Measurements from ENCODE around the gene CSNK1G3. TPM values are rescaled to one million over a fixed set of nuclear protein-coding genes. Genes with fewer than 3 reads are reported as not detected.

CSNK1G3 gene
- total RNA-seq, 2 donors from 2014 or later: 22.4 to 22.6 TPM

- peak; percentile 73 for ATAC-seq
- TF ChIP-seq CTCF (IDR thresholded peaks at IDR 0.05): peak; percentile 87 to 97 (median 94)
- no peak for TF ChIP-seq POLR2A (IDR thresholded peaks at IDR 0.05)
- intact Hi-C loops (cut with DNase I): loop anchor here (10.0 kb wide), 1 partner anchor 1096 kb away; no protein-coding TSS in a partner anchor
- no peaks in the 10 kb centered on the region for H3K27me3 ChIP-seq
- H3K27ac ChIP-seq: no peak overlapping the region
- DNase-seq: peak in 1 of 4 donors; percentile 46
- WGBS, 2 donors: 39 to 41% methylated on average over 5 of the region's 5 CpGs
- H3K9me3 ChIP-seq: no peaks in the 10 kb centered on the region
- H3K4me1 ChIP-seq: no peaks in the 10 kb centered on the region
- H3K4me3 ChIP-seq: no peak overlapping the region
- no peaks in the 10 kb centered on the region for H3K36me3 ChIP-seq (replicated peaks in 1 of 2; ENCODE audit: insufficient read depth in 1 of 2, low read depth in 2 of 2)
These were observed 98.9 kb downstream of the CSNK1G3 start for GRCh38 chr5:123610665-123611405.

- ATAC-seq (no peak), DNase-seq (no peak)
- no peaks in the 10 kb centered on the region for H3K36me3 ChIP-seq (replicated peaks in 1 of 2; ENCODE audit: insufficient read depth in 1 of 2, low read depth in 2 of 2)
- H3K4me1 ChIP-seq: no peaks in the 10 kb centered on the region
- WGBS, 2 donors: 18 to 25% methylated on average over 1 of the region's 1 CpG
- peak overlapping the region in 1 of 2 donors; percentile 2 for H3K4me3 ChIP-seq
- intact Hi-C loops (cut with DNase I): loop anchor here (10.0 kb wide), 1 partner anchor 1097 kb away; no protein-coding TSS in a partner anchor
- no peaks in the 10 kb centered on the region for H3K27me3 ChIP-seq
- TF ChIP-seq CTCF (IDR thresholded peaks at IDR 0.05): no peak
- TF ChIP-seq POLR2A (IDR thresholded peaks at IDR 0.05): no peak
- H3K27ac ChIP-seq: no peak overlapping the region
- H3K9me3 ChIP-seq: no peaks in the 10 kb centered on the region
These were observed 99.4 kb downstream of the CSNK1G3 start for GRCh38 chr5:123611406-123611709.

GRCh38 chr5:123617561-123617960, 105.6 kb downstream of the CSNK1G3 start:
- H3K27me3 ChIP-seq: no peaks in the 10 kb centered on the region
- TF ChIP-seq CTCF (IDR thresholded peaks at IDR 0.05): no peak
- no peak for TF ChIP-seq POLR2A (IDR thresholded peaks at IDR 0.05)
- no peaks in the 10 kb centered on the region for H3K36me3 ChIP-seq (replicated peaks in 1 of 2; ENCODE audit: insufficient read depth in 1 of 2, low read depth in 2 of 2)
- no peak overlapping the region for H3K27ac ChIP-seq
- intact Hi-C loops (cut with DNase I): loop anchor here (10.0 kb wide), 1 partner anchor 1103 kb away; no protein-coding TSS in a partner anchor
- DNase-seq: no peak
- no peak overlapping the region for H3K4me3 ChIP-seq
- no peaks in the 10 kb centered on the region for H3K9me3 ChIP-seq
- ATAC-seq: no peak
- no peaks in the 10 kb centered on the region for H3K4me1 ChIP-seq

- TF ChIP-seq POLR2A (IDR thresholded peaks at IDR 0.05): no peak
- no peak for TF ChIP-seq CTCF (IDR thresholded peaks at IDR 0.05)
These were observed 114.1 kb downstream of the CSNK1G3 start for GRCh38 chr5:123626051-123626450.

More at GRCh38 chr5:123626051-123626450, 114.1 kb downstream of the CSNK1G3 start:
- ATAC-seq: no peak
- Histone ChIP-seq H3K36me3 (replicated peaks in 1 of 2; ENCODE audit: insufficient read depth in 1 of 2, low read depth in 2 of 2) (no peaks in the 10 kb centered on the region), H3K9me3 (peaks cover 0 to 23% (median 0%) of the 10 kb centered on the region in 3 donors), H3K4me1 (peaks cover 5% of the 10 kb centered on the region), H3K4me3 (no peak overlapping the region), H3K27me3 (no peaks in the 10 kb centered on the region), H3K27ac (no peak overlapping the region)
- intact Hi-C loops (cut with DNase I): no loop called here
- no peak for DNase-seq
- 79 to 80% methylated on average over 2 of the region's 2 CpGs for WGBS, 2 donors
